Gastroesophageal sphincter (tissue), 4 donors: ENCODE measurements around the gene PLEKHO1. TPM values are rescaled to one million over a fixed set of nuclear protein-coding genes. Genes with fewer than 3 reads are reported as not detected.

Experiments used
- ATAC-seq: fragments of 150-250 bp; one replicate; pipeline ENCODE4 v1.9.1; 2016; ENCODE audit warnings: mild to moderate bottlenecking, moderate library complexity
- H3K27ac ChIP-seq, 4 donors: fragments of 200-600 bp; sonication (generic) in 3 of 4; 1 replicate in 3 of 4; 2 replicates in 1 of 4; pipeline ENCODE4 v1.5.1; 2016 to 2019
- H3K27me3 ChIP-seq: fragments of 200-600 bp; sonication (generic); one replicate; pipeline ENCODE4 v1.5.1; 2019
- H3K36me3 ChIP-seq, 2 donors: fragments of 200-600 bp; sonication (generic); one replicate each; pipeline ENCODE4 v1.5.1; 2019; ENCODE audit warnings: control low read depth in 1 of 2
- H3K4me1 ChIP-seq, 3 donors: fragments of 200-600 bp; sonication (generic); 1 replicate in 2 of 3; 2 replicates in 1 of 3; pipeline ENCODE4 v1.5.1; 2016 to 2019; ENCODE audit warnings: control low read depth in 2 of 3
- H3K4me3 ChIP-seq, 2 donors: fragments of 200-600 bp; sonication (generic); one replicate each; pipeline ENCODE4 v1.5.1; 2019; ENCODE audit warnings: mild to moderate bottlenecking in 1 of 2, moderate library complexity in 1 of 2
- H3K9me3 ChIP-seq, 3 donors: fragments of 200-600 bp; sonication (generic); one replicate each; pipeline ENCODE4 v1.5.1; 2017 to 2019; ENCODE audit warnings: control low read depth in 2 of 3
- CTCF ChIP-seq, 4 experiments: fragments of 200-600 bp in 2 of 4; fragments of 450-650 bp in 2 of 4; sonication (generic) in 1 of 4; IDR thresholded peaks; one replicate each; pipeline ENCODE4 v1.5.1; 2017 to 2019; ENCODE audit warnings: antibody characterized with exemption in 4 of 4, mild to moderate bottlenecking in 2 of 4, moderate library complexity in 2 of 4
- EP300 ChIP-seq: sonication (generic); formaldehyde crosslinking; IDR thresholded peaks from one replicate; pipeline ENCODE4 v1.6.1; 2017; ENCODE audit warnings: antibody characterized with exemption, mild to moderate bottlenecking
- POLR2A ChIP-seq, 2 donors: fragments of 450-650 bp; IDR thresholded peaks; one replicate each; pipeline ENCODE4 v1.6.1; 2017; ENCODE audit warnings: antibody characterized with exemption in 2 of 2, mild to moderate bottlenecking in 2 of 2, moderate library complexity in 1 of 2
- POLR2AphosphoS5 ChIP-seq: sonication (generic); formaldehyde crosslinking; IDR thresholded peaks from one replicate; pipeline ENCODE4 v1.6.1; 2017; ENCODE audit warnings: antibody characterized with exemption
- WGBS, 2 donors: methylation state at CpG; one replicate each; pipeline ENCODE4 v1.1.5; 2018; ENCODE audit warnings: low coverage in 1 of 2; 5-methylcytosine and 5-hydroxymethylcytosine counted together
- total RNA-seq, 4 donors: library from RNA; depleted of rRNA; stranded (reverse); fragments of >200 nt; gene quantifications; one replicate each; pipeline ENCODE4 v1.1.0, GENCODE V29; 2016

The PLEKHO1 gene
- total RNA-seq, 4 donors from 2014 or later, result 217 to 358 (median 228) TPM

GRCh38 chr1:150159550-150159949 lies 9.8 kb downstream of the PLEKHO1 start:
- WGBS, 2 donors, result 21 to 30% methylated on average over 4 of the region's 8 CpGs
- TF ChIP-seq POLR2A (IDR thresholded peaks at IDR 0.05) (no peak), EP300 (no peak), CTCF (IDR thresholded peaks at IDR 0.05) (no peak), POLR2AphosphoS5 (no peak)
- no peak for ATAC-seq
- Histone ChIP-seq H3K36me3 (peaks cover 3 to 57% of the 10 kb centered on the region in 2 donors), H3K27ac (peak overlapping the region; percentile 97 to 99 (median 98)), H3K27me3 (no peaks in the 10 kb centered on the region), H3K9me3 (no peaks in the 10 kb centered on the region), H3K4me1 (peaks cover 25 to 98% (median 29%) of the 10 kb centered on the region in 3 donors), H3K4me3 (no peak overlapping the region)

GRCh38 chr1:150160964-150161621 lies 11.4 kb downstream of the PLEKHO1 start:
- H3K4me1 ChIP-seq, result peaks cover 21 to 98% (median 29%) of the 10 kb centered on the region in 3 donors
- peak overlapping the region; percentile 97 to 99 (median 98) for H3K27ac ChIP-seq
- TF ChIP-seq EP300 (no peak), POLR2AphosphoS5 (no peak), CTCF (IDR thresholded peaks at IDR 0.05) (no peak), POLR2A (IDR thresholded peaks at IDR 0.05) (no peak)
- ATAC-seq, result no peak
- no peaks in the 10 kb centered on the region for H3K9me3 ChIP-seq
- WGBS, 2 donors, result 58 to 65% methylated on average over 6 to 7 of the region's 7 CpGs
- H3K27me3 ChIP-seq, result no peaks in the 10 kb centered on the region
- peak overlapping the region in 1 of 2 donors; percentile 1 for H3K4me3 ChIP-seq
- peaks cover 3 to 41% of the 10 kb centered on the region in 2 donors for H3K36me3 ChIP-seq

- Histone ChIP-seq H3K27ac (peak overlapping the region; percentile 97 to 99 (median 98)), H3K36me3 (peaks cover 3 to 33% of the 10 kb centered on the region in 2 donors), H3K9me3 (no peaks in the 10 kb centered on the region), H3K4me3 (peak overlapping the region; percentile 28 to 44), H3K27me3 (no peaks in the 10 kb centered on the region), H3K4me1 (peaks cover 15 to 91% (median 29%) of the 10 kb centered on the region in 3 donors)
- WGBS, 2 donors, result 48 to 57% methylated on average over 3 to 7 of the region's 9 CpGs
- peak in 1 of 2 donors; percentile 13 for TF ChIP-seq POLR2A (IDR thresholded peaks at IDR 0.05)
- peak; percentile 25 for TF ChIP-seq POLR2AphosphoS5
- TF ChIP-seq CTCF (IDR thresholded peaks at IDR 0.05), result peak in 2 of 4 experiments; percentile 16 to 18
- no peak for TF ChIP-seq EP300
- ATAC-seq, result no peak
These were observed 12.2 kb downstream of the PLEKHO1 start for GRCh38 chr1:150161747-150162581.

- no peak for ATAC-seq
- H3K4me3 ChIP-seq, result peak overlapping the region; percentile 28 to 44
- TF ChIP-seq POLR2AphosphoS5, result no peak
- no peak for TF ChIP-seq EP300
- no peak for TF ChIP-seq CTCF (IDR thresholded peaks at IDR 0.05)
- no peak for TF ChIP-seq POLR2A (IDR thresholded peaks at IDR 0.05)
- no peaks in the 10 kb centered on the region for H3K9me3 ChIP-seq
- peaks cover 0 to 27% of the 10 kb centered on the region in 2 donors for H3K36me3 ChIP-seq
- peaks cover 13 to 85% (median 29%) of the 10 kb centered on the region in 3 donors for H3K4me1 ChIP-seq
- peak overlapping the region; percentile 97 to 99 (median 98) for H3K27ac ChIP-seq
- 0 to 34% methylated on average over 1 to 4 of the region's 4 CpGs for WGBS, 2 donors
- no peaks in the 10 kb centered on the region for H3K27me3 ChIP-seq
These were observed 12.8 kb downstream of the PLEKHO1 start for GRCh38 chr1:150162582-150162861.
